Measurements from ENCODE around the gene THAP3. TPM values are rescaled to one million over a fixed set of nuclear protein-coding genes. Genes with fewer than 3 reads are reported as not detected.
A peak's percentile ranks its signal among the peaks of the same experiment; 100 is the strongest.

THAP3 gene
- total RNA-seq, 1 donor from 2014 or later, result 13.5 TPM

- no peak for DNase-seq (ENCODE audit: low spot score)
- TF ChIP-seq CTCF (IDR thresholded peaks at IDR 0.05; ENCODE audit: unreplicated experiment), result no peak
- Mint-ChIP-seq H3K4me1 (ENCODE audit: unreplicated experiment) (peaks cover 2% of the 10 kb centered on the region), H3K9me3 (ENCODE audit: unreplicated experiment) (no peaks in the 10 kb centered on the region), H3K27me3 (ENCODE audit: unreplicated experiment) (peaks cover 3% of the 10 kb centered on the region), H3K4me3 (ENCODE audit: unreplicated experiment) (no peak overlapping the region), H3K27ac (ENCODE audit: unreplicated experiment) (no peak overlapping the region), H3K36me3 (ENCODE audit: low read depth, unreplicated experiment) (peaks cover 6% of the 10 kb centered on the region)
Measured at GRCh38 chr1:6594977-6595740, 29.5 kb upstream of the THAP3 start.

GRCh38 chr1:6596351-6596750 lies 28.3 kb upstream of the THAP3 start:
- no peaks in the 10 kb centered on the region for H3K9me3 Mint-ChIP-seq (ENCODE audit: unreplicated experiment)
- peak overlapping the region; percentile 31 for H3K4me3 Mint-ChIP-seq (ENCODE audit: unreplicated experiment)
- no peak overlapping the region for H3K27ac Mint-ChIP-seq (ENCODE audit: unreplicated experiment)
- H3K36me3 Mint-ChIP-seq (ENCODE audit: low read depth, unreplicated experiment), result peaks cover 6% of the 10 kb centered on the region
- DNase-seq (ENCODE audit: low spot score), result no peak
- H3K27me3 Mint-ChIP-seq (ENCODE audit: unreplicated experiment), result peaks cover 4% of the 10 kb centered on the region
- peaks cover 7% of the 10 kb centered on the region for H3K4me1 Mint-ChIP-seq (ENCODE audit: unreplicated experiment)
- no peak for TF ChIP-seq CTCF (IDR thresholded peaks at IDR 0.05; ENCODE audit: unreplicated experiment)

GRCh38 chr1:6596886-6597776 lies 27.5 kb upstream of the THAP3 start:
- peaks cover 7% of the 10 kb centered on the region for H3K4me1 Mint-ChIP-seq (ENCODE audit: unreplicated experiment)
- no peaks in the 10 kb centered on the region for H3K9me3 Mint-ChIP-seq (ENCODE audit: unreplicated experiment)
- peaks cover 7% of the 10 kb centered on the region for H3K27me3 Mint-ChIP-seq (ENCODE audit: unreplicated experiment)
- no peak for TF ChIP-seq CTCF (IDR thresholded peaks at IDR 0.05; ENCODE audit: unreplicated experiment)
- peaks cover 6% of the 10 kb centered on the region for H3K36me3 Mint-ChIP-seq (ENCODE audit: low read depth, unreplicated experiment)
- no peak overlapping the region for H3K27ac Mint-ChIP-seq (ENCODE audit: unreplicated experiment)
- H3K4me3 Mint-ChIP-seq (ENCODE audit: unreplicated experiment), result no peak overlapping the region
- no peak for DNase-seq (ENCODE audit: low spot score)

- no peak overlapping the region for H3K4me3 Mint-ChIP-seq (ENCODE audit: unreplicated experiment)
- peaks cover 6% of the 10 kb centered on the region for H3K36me3 Mint-ChIP-seq (ENCODE audit: low read depth, unreplicated experiment)
- no peak for DNase-seq (ENCODE audit: low spot score)
- TF ChIP-seq CTCF (IDR thresholded peaks at IDR 0.05; ENCODE audit: unreplicated experiment), result no peak
- peaks cover 7% of the 10 kb centered on the region for H3K4me1 Mint-ChIP-seq (ENCODE audit: unreplicated experiment)
- H3K9me3 Mint-ChIP-seq (ENCODE audit: unreplicated experiment), result no peaks in the 10 kb centered on the region
- peaks cover 7% of the 10 kb centered on the region for H3K27me3 Mint-ChIP-seq (ENCODE audit: unreplicated experiment)
- no peak overlapping the region for H3K27ac Mint-ChIP-seq (ENCODE audit: unreplicated experiment)
Measured at GRCh38 chr1:6597777-6598131, 26.9 kb upstream of the THAP3 start.

Data from endothelial cell (in vitro differentiated cells).